GM12878 (cell line): ENCODE results near the gene S100A3. TPM values are rescaled to one million over a fixed set of nuclear protein-coding genes. Genes with fewer than 3 reads are reported as not detected.

ENCODE experiments used
- ATAC-seq: fragments of 200-7000 bp; cut with Tn5 transposase; 3 replicates; pipeline ENCODE4 v1.9.1; 2020; ENCODE audit warnings: mild to moderate bottlenecking, moderate library complexity
- BruUV-seq: library from RNA; stranded (reverse); fragments of 400-500 nt; replicated peaks from 2 replicates; lab custom pipeline; 2021; lab: Mats Ljungman, UMichigan
- CTCF ChIA-PET: fragments of 300-600 bp; sonication (Branson Sonifier 250); formaldehyde crosslinking; extraction: SDS; loops from one replicate; lab custom pipeline; 2021; ENCODE audit warnings: inconsistent platforms; lab: Yijun Ruan, JAX
- POLR2A ChIA-PET: fragments of 350-600 bp; formaldehyde crosslinking; extraction: SDS; loops from one replicate; lab custom pipeline; 2021; ENCODE audit warnings: inconsistent platforms; lab: Charles Lee
- RAD21 ChIA-PET: fragments of 300-600 bp; sonication (Branson Sonifier 250); formaldehyde crosslinking; loops from one replicate; lab custom pipeline; 2023; ENCODE audit warnings: antibody characterized with exemption; ENCODE audit not compliant: unreplicated experiment; lab: Charles Lee
- SMC1A ChIA-PET: fragments of 300-600 bp; sonication (Branson Sonifier 250); formaldehyde crosslinking; loops from one replicate; lab custom pipeline; 2023; ENCODE audit not compliant: unreplicated experiment, uncharacterized antibody; lab: Charles Lee
- DNase-seq: peaks from one replicate; pipeline ENCODE4 v3.0.0-alpha.2; 2011; ENCODE audit warnings: low read depth, low spot score
- FAIRE-seq: peaks from 3 replicates; lab custom pipeline; 2011; peaks lifted over from hg19 to GRCh38; lab: Jason Lieb, UNC
- H2AFZ ChIP-seq: 2 replicates; pipeline ENCODE4 v1.6.0; 2011; ENCODE audit warnings: low read depth, low read length, control low read depth; ENCODE audit not compliant: control insufficient read depth
- H3K27ac ChIP-seq: 2 replicates; pipeline ENCODE4 v1.5.1; 2011; ENCODE audit warnings: control low read depth; ENCODE audit not compliant: control insufficient read depth, insufficient read depth
- H3K27me3 ChIP-seq, 2 experiments: replicated peaks in 1 of 2; 2 replicates each; pipeline versions ENCODE4 v1.6.0 to v1.6.1; 2011; ENCODE audit warnings: low read length in 1 of 2; ENCODE audit not compliant: control insufficient read depth in 2 of 2, insufficient read depth in 2 of 2
- H3K36me3 ChIP-seq, 2 experiments: 2 replicates each; pipeline ENCODE4 v1.5.1; 2011; ENCODE audit warnings: low read length in 1 of 2; ENCODE audit not compliant: control insufficient read depth in 2 of 2, insufficient read depth in 2 of 2
- H3K4me1 ChIP-seq: 2 replicates; pipeline ENCODE4 v1.6.1; 2011; ENCODE audit warnings: mild to moderate bottlenecking, low read length, moderate library complexity, mixed read lengths; ENCODE audit not compliant: control insufficient read depth, insufficient read depth
- H3K4me2 ChIP-seq: 2 replicates; pipeline ENCODE4 v1.6.0; 2011; ENCODE audit warnings: control low read depth; ENCODE audit not compliant: control insufficient read depth, insufficient read depth
- H3K4me3 ChIP-seq: fragments of 200-600 bp; sonication (generic); 2 replicates; pipeline ENCODE4 v1.5.1; 2016
- H3K79me2 ChIP-seq: 2 replicates; pipeline ENCODE4 v1.6.0; 2011; ENCODE audit warnings: low read length; ENCODE audit not compliant: control insufficient read depth, insufficient read depth
- H3K9ac ChIP-seq: 2 replicates; pipeline ENCODE4 v1.8.0; 2011; ENCODE audit warnings: low read length, control low read depth, mixed read lengths; ENCODE audit not compliant: control insufficient read depth, insufficient read depth
- H3K9me3 ChIP-seq: replicated peaks from 3 replicates; pipeline ENCODE4 v1.5.1; 2011; ENCODE audit warnings: mild to moderate bottlenecking, low read length; ENCODE audit not compliant: control insufficient read depth, insufficient read depth
- H4K20me1 ChIP-seq: 2 replicates; pipeline ENCODE4 v1.6.0; 2011; ENCODE audit not compliant: control insufficient read depth, insufficient read depth
- ATF7 ChIP-seq: fragments of 450-650 bp; IDR thresholded peaks from 2 replicates; pipeline ENCODE4 v1.6.1; 2016; ENCODE audit warnings: low read depth, mild to moderate bottlenecking
- BACH1 ChIP-seq: fragments of 450-650 bp; IDR thresholded peaks from 2 replicates; pipeline ENCODE4 v1.6.1; 2017; ENCODE audit warnings: mild to moderate bottlenecking, borderline replicate concordance
- EP300 ChIP-seq, 2 experiments: fragments of 150-350 bp in 1 of 2; IDR thresholded peaks; 2 replicates each; pipeline ENCODE4 v1.6.1; 2011 to 2012; ENCODE audit warnings: low read depth in 2 of 2, low read length in 2 of 2, borderline replicate concordance in 1 of 2, improper control_type of control experiment in 1 of 2, inconsistent platforms in 1 of 2; ENCODE audit not compliant: control insufficient read depth in 1 of 2
- EZH2 ChIP-seq: IDR thresholded peaks from 2 replicates; pipeline ENCODE4 v1.6.1; 2012; ENCODE audit warnings: low read depth, mild to moderate bottlenecking, control low read depth, inconsistent platforms, low read length, borderline replicate concordance; ENCODE audit not compliant: control insufficient read depth
- FOS ChIP-seq: IDR thresholded peaks from 3 replicates; pipeline ENCODE4 v1.6.1; 2011; ENCODE audit warnings: borderline replicate concordance; ENCODE audit not compliant: insufficient read length; ENCODE audit errors: extremely low read depth
- FOXM1 ChIP-seq: IDR thresholded peaks from 2 replicates; pipeline ENCODE4 v1.6.1; 2012; ENCODE audit warnings: low read depth, mild to moderate bottlenecking, inconsistent platforms, low read length, moderate library complexity
- KLF5 ChIP-seq: fragments of 450-650 bp; IDR thresholded peaks from 2 replicates; pipeline ENCODE4 v1.6.1; 2014; ENCODE audit warnings: mild to moderate bottlenecking; ENCODE audit not compliant: partially characterized antibody
- PKNOX1 ChIP-seq: fragments of 450-650 bp; IDR thresholded peaks from 2 replicates; pipeline ENCODE4 v1.6.1; 2016; ENCODE audit warnings: mild to moderate bottlenecking
- RBBP5 ChIP-seq: fragments of 200-600 bp; sonication (generic); conservative IDR thresholded peaks from 2 replicates; pipeline ENCODE4 v1.6.1; 2016
- SMARCA5 ChIP-seq: fragments of 450-650 bp; IDR thresholded peaks from 2 replicates; pipeline ENCODE4 v1.6.1; 2017; ENCODE audit warnings: mild to moderate bottlenecking
- SP1 ChIP-seq: IDR thresholded peaks from one replicate; pipeline ENCODE4 v1.6.1; 2011; ENCODE audit warnings: low read depth, low read length
- WGBS: methylation state at CpG from one replicate; pipeline ENCODE4 v1.1.6; 2016; ENCODE audit warnings: low lambda C conversion rate; ENCODE audit not compliant: insufficient replicate concordance, insufficient coverage; ENCODE audit errors: missing lambda C conversion rate; 5-methylcytosine and 5-hydroxymethylcytosine counted together
- in situ Hi-C: fragments of 300-500 bp; cut with MboI; formaldehyde crosslinking; loops from 9 replicates; pipeline ENCODE4 v1.14.3; 2018; ENCODE audit warnings: mixed read lengths
- intact Hi-C: fragments of 100-400 bp; cut with micrococcal nuclease; formaldehyde crosslinking; loops from one replicate; pipeline ENCODE4 v1.14.2; 2022; ENCODE audit not compliant: unreplicated experiment
- polyA plus RNA-seq, 11 experiments: library from polyadenylated mRNA; depleted of rRNA in 4 of 11; unstranded in 6 of 11; stranded (reverse) in 5 of 11; fragments of >200 nt; fragmentation: Nextera tagmentation in 4 of 11; fragmentation: Illumina TruSeq in 1 of 11; extraction: Ambion mirVana in 4 of 11; extraction: Trizol in 1 of 11; gene quantifications; 1 replicate in 1 of 11; 2 replicates in 10 of 11; pipeline versions ENCODE4 v1.2.1 to v1.2.3, GENCODE V29; 2011 to 2016; ENCODE audit warnings: inconsistent platforms in 2 of 11, missing spikeins in 2 of 11, low read depth in 1 of 11
- total RNA-seq, 4 experiments: library from RNA; depleted of rRNA in 3 of 4; stranded (reverse); fragments of >200 nt in 3 of 4; fragmentation: Illumina TruSeq in 1 of 4; extraction: Trizol in 1 of 4; gene quantifications; 2 replicates each; pipeline versions ENCODE4 v1.2.1 to v1.2.3, GENCODE V29; 2013 to 2021

Gene S100A3
- total and polyA plus RNA-seq, 10 of the 15 experiments (the other 5 are each of a cell fraction or from before 2014, with no cell fraction given) = 0.32 to 0.45 TPM; not detected in 8

GRCh38 chr1:153534925-153535241 lies 14.2 kb downstream of the S100A3 start:
- Histone ChIP-seq H2AFZ (no peak overlapping the region), H3K9ac (no peak overlapping the region), H4K20me1 (no peaks in the 10 kb centered on the region), H3K4me2 (peak overlapping the region; percentile 99; the same call in 1 of the 2 replicates), H3K36me3 (no peaks in the 10 kb centered on the region), H3K9me3 (no peaks in the 10 kb centered on the region), H3K4me1 (peaks cover 12% of the 10 kb centered on the region), H3K79me2 (no peaks in the 10 kb centered on the region; the same call in 1 of the 2 replicates), H3K27me3 (no peaks in the 10 kb centered on the region), H3K4me3 (no peak overlapping the region), H3K27ac (no peak overlapping the region)
- BruUV-seq = no TSS peak
- ATAC-seq (no peak), DNase-seq (no peak), FAIRE-seq (no peak)
- ChIA-PET POLR2A (interaction anchor here (0.8 to 3.2 kb wide), 9 partner anchors 9 to 188 kb away, joined by 3 to 29 read pairs (median 7); partner anchors contain the start of genes CHTOP, S100A2 and S100A4), RAD21 (interaction anchor here (0.6 to 6.4 kb wide), 15 partner anchors 10 to 801 kb away, joined by 3 to 74 read pairs (median 4); partner anchors contain the start of genes CHTOP, S100A13, S100A2 and S100A4), SMC1A (interaction anchor here (0.6 to 5.6 kb wide), 11 partner anchors 10 to 188 kb away, joined by 3 to 72 read pairs (median 9); partner anchors contain the start of genes S100A2 and S100A4), CTCF (interaction anchor here (0.8 to 8.6 kb wide), 13 partner anchors 9 to 452 kb away, joined by 3 to 216 read pairs (median 4); partner anchors contain the start of genes CHTOP, RAB13, S100A13 and S100A16)
- intact Hi-C loops (loop anchor here (5.0 kb wide), 1 partner anchor 32 kb away; the partner anchor contains the start of gene S100A2), in situ Hi-C loops (no loop called here)
- WGBS = 89% methylated on average over 3 of the region's 3 CpGs
- TF ChIP-seq FOXM1 (no peak), EZH2 (no peak), BACH1 (no peak), KLF5 (no peak), RBBP5 (no peak), SMARCA5 (no peak), SP1 (no peak), FOS (no peak), ATF7 (no peak), EP300 (IDR thresholded peaks at IDR 0.05; ENCODE audit: borderline replicate concordance in 1 of 2, control insufficient read depth in 1 of 2, low read depth in 2 of 2, low read length in 2 of 2) (no peak), PKNOX1 (no peak)
